NCI-H2171 (cell line): ENCODE data around the gene PCNT.
"Not testable (repeated sequence)": the region's sequence is repeated elsewhere in the genome, so short reads cannot be mapped to it uniquely, and the experiment has no call there.

Source experiments
- DNase-seq: peaks from one replicate; lab custom pipeline; 2025; lab: John Stamatoyannopoulos, UW

The PCNT gene

DNA sequence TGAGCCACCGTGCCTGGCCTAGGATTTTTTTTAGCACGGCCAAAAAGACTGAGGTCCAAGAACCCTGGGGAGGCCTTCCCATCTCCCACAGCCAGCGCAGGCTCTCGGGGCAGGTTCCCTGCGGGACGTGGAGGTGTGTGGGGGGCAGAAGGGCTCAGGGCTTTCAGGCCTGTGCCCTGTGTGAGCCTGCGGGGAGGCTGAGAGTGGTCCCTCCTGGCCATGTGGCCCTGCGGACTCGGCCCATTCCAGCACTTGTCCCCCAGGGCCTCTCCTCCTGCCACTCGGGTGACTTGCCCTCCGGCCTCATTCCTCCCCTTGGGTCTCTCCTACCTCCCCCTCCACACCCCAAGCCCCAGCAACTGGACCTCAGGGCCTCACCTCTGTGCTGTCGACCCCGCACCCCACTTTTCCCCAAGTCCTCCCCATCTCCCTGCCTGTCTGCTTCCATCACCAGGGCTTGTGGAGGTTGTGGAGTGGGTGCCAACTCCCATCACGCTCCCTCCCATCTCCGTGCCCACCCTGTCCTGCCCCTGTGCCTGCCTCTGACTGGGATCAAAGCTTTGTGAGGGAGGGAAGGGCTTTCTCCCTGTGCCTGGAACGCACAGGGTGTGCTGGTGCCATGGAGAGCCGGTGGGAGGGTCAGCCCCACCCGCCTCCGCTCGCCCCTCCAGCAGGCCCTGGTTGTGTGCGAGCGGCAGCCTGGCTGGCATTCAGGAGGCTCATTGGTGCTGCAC is 102.5 kb downstream of the PCNT start:
- DNase-seq = no peak

DNA sequence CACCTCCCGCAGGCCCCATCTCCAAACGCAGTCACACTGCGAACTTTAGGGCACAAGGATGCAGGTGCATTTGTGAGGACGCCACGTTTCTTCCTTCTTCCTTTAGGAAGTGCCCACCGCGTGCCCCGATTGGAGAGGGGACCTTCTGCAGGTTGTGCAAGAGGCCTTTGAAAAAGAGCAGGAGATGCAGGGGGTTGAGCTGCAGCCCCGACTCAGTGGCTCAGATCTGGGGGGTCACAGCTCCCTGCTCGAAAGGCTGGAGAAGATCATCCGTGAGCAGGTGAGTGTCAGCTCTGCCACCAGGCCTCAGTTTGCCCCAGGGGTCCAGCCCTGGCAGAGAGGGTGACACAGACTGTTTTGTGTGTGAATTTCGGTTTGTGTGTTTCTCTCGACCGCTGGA is 103.6 kb downstream of the PCNT start:
- no peak for DNase-seq

DNA sequence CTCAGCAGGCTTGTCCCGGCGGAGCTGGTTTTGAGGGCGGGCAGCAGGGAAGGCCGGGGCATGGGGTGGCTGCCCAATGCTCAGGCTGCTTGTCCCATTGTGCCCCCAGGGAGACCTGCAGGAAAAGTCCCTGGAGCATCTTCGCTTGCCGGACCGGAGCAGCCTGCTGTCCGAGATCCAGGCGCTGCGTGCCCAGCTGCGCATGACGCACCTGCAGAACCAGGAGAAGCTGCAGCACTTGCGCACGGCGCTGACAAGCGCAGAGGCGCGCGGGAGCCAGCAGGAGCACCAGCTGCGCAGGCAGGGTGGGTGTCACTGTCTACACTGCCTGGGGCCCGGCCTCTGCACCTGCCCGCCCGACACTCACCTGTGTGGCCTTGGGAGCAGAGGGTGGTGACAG is 104.3 kb downstream of the PCNT start:
- DNase-seq = no peak

DNA sequence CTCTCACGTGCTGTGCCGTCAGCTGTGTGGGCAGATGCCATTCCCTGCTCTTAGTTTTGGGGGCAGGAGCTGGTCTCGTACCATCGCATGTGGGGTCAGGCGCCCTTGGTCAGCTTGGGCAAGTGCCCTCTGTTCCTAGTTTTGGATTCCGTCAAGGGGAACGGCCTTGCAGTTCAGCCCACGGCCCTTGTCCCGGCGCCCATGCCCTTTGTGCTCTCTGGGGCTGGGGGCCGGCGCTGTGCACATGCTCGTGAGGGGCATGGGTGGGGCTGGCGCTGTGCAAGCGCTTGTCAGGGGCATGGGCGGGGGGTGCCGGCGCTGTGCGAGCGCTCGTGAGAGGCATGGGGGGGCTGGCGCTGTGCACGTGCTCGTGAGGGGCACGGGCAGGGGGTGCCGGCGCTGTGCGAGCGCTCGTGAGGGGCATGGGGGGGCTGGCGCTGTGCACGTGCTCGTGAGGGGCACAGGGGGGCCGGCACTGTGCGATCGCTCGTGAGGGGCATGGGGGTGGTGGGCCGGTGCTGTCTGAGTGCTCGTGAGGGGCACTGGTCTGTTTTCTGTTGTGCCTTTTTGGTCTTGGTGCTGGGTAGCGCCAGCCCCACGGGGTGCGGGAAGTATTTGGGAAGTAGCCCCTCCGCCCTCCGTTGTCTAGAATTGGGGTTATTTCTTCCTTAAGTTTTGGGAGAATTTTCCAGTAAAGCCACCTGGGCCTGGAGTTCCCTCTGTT is 105.2 kb downstream of the PCNT start:
- no peak for DNase-seq

DNA sequence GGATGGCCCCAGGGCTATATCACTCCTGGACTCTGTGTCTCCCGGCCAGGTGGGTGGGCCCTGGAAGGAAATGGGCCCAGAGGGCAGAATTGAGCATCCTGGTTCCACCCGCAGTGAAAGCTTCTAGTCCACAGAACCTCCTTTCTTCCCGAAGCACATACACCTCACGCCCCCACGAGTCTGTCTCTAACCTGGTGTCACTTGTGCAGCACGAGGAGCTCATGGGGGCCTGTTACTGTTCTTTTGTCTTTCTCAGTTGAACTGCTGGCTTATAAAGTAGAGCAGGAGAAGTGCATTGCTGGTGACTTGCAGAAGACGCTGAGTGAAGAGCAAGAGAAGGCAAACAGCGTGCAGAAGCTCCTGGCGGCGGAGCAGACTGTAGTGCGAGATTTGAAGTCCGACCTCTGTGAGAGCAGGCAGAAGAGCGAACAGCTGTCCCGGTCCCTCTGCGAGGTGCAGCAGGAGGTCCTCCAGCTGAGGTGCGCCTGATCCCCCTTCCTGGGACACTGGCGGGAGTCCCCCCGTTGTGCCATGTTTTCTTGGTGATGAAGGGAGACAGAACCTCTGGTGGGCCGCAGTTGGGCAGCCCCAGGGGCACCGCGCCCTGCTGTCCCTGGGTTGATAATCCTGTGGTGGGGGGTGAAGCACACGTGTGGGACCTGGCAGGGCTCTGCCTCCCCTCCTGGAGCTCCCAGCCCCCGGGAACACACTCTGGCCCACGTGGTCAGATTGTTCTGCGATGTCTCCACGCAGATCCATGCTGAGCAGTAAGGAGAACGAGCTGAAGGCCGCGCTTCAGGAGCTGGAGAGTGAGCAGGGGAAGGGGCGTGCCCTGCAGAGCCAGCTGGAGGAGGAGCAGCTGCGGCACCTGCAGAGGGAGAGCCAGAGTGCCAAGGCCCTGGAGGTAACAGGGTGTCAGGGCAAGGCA is 106.1 kb downstream of the PCNT start:
- no peak for DNase-seq

DNA sequence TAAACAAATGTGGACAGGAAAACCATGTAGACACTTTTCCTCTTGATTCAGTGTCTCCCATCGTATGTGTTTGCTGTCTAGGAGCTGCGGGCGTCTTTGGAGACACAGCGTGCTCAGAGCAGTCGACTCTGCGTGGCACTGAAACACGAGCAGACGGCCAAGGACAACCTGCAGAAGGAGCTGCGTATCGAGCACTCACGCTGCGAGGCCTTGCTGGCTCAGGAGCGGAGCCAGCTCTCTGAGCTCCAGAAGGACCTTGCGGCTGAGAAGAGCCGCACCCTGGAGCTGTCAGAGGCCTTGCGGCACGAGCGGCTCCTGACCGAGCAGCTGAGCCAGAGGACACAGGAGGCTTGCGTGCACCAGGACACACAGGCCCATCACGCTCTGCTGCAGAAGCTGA is 107.5 kb downstream of the PCNT start:
- DNase-seq = no peak

DNA sequence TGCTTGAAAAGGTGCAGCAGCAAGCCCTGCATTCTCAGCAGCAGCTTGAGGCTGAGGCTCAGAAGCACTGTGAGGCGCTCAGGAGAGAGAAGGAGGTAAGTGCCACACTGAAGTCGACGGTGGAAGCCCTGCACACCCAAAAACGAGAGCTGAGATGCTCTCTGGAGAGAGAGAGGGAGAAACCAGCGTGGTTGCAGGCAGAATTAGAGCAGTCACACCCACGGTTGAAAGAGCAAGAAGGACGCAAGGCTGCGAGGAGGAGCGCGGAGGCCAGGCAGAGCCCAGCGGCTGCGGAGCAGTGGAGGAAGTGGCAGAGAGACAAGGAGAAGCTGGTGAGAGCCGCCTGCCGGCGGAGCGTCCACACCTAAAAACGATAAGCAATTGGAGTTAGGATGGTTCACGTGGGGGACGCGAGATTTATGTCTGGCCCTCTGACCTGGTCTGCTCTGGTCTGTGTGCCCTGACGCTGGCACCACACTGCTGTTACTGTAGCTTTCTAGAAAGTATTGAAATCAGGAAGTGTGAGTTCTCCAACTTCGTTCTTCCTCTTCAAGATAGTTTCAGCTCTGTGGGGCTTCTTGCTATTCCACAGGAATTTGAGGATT is 108.0 kb downstream of the PCNT start:
- DNase-seq = no peak

DNA sequence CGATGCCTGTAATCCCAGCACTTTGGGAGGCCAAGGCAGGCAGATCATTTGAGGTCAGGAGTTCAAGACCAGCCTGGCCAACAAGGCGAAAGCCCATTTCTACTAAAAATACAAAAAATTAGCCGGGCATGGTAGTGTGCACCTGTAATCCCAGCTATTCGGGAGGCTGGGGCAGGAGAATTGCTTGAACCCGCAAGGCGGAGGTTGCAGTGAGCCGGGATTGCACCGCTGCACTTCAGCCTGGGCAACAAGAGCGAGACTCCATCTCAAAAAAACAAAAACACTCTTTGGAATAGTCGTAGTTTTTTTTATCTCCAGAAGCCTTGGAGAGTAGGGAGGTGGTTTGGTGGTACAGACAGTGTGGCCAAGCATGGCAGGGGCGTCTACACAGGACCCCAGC is 109.2 kb downstream of the PCNT start:
- DNase-seq = not testable (repeated sequence)

DNA sequence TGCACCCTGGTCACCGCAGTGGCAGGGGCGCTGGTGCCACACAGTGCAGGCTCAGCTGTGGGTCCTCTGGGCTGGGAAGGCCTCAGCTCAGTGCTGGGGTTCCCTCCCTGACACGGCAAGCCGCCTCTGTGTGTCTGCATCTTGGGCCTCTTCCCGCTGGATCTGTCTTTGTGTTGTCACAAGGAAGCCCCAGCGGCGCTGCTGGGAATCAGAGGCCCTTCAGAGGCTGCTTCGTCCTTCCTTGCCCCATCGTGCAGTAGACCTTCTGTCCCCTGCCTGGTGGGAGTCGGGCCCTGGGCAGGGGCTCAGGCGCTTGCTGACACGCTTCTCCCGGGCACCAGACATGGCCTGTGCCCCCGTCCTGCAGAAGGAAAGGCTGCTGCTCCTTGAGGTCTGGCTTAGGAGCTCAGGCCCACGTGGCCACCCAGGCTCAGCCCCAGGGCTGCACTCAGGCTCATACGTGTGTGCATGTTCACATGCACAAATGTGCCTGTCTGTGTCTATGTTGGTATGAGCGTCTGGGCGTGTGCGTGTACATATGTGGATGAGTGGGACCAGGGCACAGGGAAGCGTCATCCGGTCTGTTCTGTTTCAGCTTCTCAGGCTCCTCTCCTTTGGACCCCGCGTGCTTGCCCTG is 110.5 kb downstream of the PCNT start:
- no peak for DNase-seq

DNA sequence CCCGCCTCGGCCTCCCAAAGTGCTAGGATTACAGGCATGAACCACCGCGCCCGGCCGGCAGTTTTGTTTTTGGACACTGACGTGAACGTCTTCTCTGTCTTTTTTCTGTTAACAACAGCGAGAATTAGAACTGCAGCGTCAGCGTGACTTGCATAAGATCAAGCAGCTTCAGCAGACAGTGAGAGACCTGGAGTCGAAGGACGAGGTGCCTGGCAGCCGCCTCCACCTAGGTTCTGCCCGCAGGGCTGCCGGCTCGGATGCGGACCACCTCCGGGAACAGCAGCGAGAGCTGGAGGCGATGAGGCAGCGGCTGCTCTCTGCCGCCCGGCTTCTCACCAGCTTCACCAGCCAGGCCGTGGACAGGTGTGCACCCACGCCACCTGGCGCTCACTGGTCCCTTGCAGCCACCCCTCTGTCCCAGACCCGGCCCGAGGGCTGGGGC is 111.9 kb downstream of the PCNT start:
- no peak for DNase-seq

DNA sequence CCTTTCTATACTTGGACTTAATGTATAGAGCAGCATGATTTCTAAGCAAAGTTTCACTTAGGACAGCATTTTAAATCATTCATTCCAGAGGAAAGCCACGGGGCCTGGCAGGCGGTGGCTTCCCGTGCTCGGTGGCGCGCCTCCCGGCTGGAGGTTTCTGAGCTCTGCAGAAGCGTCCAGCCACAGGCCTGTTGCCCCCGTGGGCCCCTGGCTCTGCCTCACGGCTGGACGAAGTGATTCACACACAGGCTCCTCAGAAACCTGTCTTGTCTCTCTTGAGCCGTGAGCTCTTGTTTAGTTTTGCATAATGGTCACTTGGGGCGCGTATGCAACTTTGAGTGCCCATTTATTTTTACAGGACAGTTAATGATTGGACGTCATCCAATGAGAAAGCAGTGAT is 112.7 kb downstream of the PCNT start:
- no peak for DNase-seq

DNA sequence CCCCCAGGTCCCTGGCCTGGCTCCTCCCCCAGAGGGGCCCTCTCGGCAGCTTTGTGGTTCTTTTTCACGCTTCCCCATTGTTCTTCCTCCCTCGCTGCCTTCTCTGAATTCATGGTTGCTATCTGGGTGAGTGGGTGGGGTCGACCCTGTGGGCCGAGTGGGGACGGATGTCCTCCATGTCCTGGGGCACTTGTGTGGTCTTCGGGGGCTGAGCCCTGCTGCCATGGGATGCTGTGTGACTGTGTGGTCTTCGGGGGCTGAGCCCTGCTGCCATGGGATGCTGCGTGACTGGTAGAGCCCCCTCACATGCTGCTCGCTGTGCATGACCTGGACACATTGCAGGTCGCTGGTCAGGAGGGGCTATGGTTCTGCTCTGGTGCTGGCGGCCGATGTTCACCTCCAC is 113.1 kb downstream of the PCNT start:
- no peak for DNase-seq

DNA sequence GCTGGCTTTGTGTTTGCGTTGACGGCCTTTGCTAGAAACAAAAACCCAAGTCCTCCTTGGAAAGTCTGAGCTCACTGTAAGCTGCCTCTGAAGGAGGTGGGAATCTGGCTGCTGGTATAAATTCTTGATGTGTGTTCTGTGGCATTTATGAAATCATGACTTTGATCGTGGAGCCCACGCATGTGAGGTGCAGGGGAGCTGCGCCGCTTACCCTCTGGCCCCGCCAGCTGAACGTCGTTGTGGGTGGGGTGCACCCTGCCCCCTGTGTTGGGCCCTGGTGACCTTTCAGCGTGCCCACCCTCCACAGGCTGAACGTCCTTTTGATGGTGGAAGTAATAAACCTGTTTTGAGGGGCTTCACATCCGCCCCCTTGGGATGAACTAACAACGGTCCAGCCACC is 113.6 kb downstream of the PCNT start:
- no peak for DNase-seq

DNA sequence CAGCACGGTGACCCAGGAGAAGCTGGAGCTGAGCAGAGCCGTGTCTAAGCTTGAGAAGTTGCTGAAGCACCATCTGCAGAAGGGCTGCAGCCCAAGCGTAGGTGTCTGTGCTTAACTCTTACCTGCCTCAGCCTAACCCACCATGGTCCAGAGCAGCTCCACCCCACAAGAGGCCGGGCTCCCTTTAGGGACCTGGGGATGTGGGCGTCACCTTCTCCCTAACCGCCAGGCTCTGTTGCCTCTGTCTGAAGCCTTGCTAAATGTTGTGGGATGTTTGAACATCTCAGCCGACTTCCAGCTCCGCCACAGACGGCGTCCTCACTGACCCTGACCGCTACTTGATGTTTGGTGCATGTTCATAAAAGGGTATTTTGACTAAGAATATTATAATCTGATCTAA is 114.3 kb downstream of the PCNT start:
- no peak for DNase-seq

DNA sequence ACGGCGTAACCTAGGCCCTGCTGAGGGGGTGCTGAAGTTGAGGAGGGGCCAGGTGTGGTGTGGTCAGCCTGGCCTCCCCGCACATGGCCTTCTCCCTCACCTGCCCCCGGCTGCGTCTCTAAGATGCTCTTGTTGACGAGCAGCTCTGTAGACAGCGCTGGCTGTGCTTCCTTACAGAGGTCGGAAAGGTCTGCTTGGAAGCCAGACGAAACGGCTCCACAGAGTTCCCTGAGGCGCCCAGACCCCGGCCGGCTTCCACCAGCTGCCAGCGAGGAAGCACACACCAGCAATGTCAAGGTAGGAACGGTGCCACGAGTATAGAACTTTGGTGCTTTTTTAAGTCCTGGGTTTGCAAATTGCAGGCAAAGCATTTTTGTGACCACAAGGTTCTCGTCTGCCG is 116.0 kb downstream of the PCNT start:
- DNase-seq = no peak

DNA sequence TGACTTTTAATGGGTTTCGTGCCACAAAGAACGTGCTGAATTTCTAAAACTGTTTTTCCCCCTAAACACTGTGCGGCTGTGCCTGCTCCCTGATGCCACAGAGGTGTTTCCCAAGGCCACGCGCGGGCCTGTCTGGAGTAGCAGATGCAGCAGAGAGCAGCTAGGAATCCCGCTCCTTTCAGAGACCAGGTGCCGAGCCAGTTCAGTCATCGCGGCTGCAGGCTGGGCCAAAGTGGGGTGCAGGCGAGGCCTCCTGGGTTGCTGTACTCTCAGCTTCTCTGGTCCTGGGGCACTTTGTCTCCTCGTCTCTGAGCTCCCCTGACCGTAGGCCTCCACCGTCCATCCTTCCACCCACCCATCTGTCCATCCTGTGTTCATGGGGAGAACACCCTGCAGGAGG is 117.4 kb downstream of the PCNT start:
- no peak for DNase-seq

DNA sequence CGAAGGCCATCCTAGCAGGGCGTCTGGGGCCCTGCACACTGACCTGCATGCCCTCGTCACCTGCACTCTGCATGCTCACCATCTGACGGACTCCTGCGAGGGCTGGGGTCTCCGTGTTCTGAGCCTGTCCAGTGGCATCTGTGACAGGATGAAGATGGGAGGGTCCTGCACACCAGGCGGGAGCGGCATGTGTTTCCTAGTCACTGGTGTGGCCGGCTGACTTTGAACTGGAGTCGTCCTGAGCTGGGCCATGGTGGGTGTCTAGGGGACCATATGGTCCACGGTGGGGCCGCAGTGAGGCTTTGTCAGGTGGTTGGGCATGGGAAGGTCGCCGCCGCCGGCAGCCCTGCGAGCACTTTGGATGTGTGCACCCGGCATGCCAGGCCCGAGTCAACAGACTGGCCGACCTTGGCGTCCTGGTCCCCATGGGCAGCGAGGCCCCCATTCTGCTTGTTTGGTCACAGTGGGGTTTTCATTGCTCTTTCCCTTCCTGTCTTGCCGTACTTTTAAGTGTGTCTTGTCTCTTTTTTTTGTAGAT is 118.1 kb downstream of the PCNT start:
- no peak for DNase-seq

DNA sequence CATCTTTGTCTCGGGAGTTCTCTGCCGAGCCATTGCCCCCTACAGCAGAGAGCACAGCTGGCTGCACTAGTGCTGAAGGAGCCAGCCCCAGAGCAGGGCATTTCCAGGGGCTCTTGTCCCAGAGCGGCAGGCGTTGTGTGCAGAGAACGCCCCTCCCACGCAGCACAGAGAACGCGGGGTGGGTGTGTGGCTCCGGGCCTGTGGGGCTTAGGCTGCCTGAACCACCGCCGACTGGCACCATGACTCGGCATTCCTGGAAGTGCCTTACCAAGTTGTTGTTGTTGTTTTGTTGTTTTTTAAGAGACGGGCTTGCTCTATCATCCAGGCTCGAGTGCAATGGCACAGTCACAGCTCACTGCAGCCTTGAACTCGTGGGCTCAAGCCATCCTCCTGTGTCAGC is 119.0 kb downstream of the PCNT start:
- no peak for DNase-seq

DNA sequence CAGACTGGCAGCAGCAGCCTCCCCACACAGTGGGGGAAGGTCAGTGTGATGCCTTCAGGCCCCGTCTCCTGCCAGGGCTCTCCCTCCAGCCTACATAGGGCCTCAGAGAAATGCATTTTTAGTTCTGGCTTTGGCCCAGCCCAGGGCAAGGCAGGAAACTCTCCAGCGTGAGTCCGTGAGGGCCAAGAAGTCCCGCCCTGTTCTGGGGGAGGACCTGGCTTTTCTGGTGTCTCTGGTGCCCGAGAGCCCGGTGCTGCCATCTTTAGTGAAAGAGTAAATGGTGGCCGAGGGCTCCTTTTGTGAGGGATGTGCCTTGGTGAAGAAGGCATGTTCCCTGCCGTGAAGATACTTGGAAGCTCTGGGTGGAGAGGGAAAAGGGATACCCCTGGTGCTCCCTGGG is 120.0 kb downstream of the PCNT start:
- no peak for DNase-seq

DNA sequence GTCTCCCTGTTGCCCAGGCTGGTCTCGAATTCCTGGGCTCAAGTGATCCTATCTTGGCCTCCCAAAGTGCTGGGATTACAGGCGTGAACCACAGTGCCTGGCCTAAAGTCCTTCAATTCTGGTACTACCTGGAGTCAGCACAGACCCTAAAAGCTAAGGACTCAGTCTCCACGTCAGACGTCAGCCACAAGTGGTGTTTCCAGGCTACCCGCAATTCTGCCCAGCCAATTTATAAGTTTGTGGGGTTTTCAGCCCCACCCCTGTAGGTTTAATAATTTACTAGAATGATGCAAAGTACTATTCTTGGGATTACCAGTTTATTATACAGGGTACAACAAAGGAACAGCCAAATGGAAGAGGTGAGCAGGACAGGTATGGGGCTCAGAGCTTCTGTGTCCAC is 124.2 kb downstream of the PCNT start:
- DNase-seq = no peak

DNA sequence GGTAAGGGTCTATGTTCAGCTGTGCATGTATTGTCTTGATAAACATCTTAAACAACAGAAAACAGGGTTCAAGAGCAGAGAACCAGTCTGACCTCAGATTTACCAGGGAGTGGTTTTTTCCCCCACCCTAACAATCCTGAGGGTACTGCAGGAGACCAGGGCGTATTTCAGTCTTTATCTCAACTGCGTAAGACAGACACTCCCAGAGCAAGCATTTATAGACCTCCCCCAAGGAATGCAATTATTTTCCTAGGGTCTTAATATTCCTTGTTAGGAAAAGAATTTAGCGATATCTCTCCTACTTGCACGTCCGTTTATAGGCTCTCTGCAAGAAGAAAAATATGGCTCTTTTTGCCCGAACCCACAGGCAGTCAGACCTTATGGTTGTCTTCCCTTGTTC is 124.9 kb downstream of the PCNT start:
- DNase-seq = not testable (repeated sequence)

DNA sequence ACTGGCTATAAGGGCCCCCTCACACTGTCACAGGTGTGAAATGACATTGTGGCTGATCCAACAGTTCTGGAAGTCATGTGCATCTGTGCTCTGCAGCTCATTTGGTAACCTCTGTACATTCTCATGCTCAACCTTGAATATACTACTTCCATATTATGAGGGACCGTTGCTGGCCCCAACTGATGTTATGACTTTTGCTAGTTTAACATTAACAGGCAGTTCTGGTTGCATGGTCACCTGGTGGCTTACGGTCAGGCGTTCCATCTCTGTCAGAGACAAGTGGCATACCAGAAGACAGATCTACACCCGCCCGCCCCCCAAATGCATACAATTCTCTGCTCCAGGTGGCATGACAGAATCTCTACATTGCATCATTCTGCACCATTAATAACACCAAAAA is 128.8 kb downstream of the PCNT start:
- no peak for DNase-seq
